Effector CD8-positive, alpha-beta T cell (primary cell): ENCODE results near the gene L3MBTL2.

Experiments
- DNase-seq: peaks from one replicate; lab custom pipeline; 2025; lab: John Stamatoyannopoulos, UW

Gene L3MBTL2

DNA sequence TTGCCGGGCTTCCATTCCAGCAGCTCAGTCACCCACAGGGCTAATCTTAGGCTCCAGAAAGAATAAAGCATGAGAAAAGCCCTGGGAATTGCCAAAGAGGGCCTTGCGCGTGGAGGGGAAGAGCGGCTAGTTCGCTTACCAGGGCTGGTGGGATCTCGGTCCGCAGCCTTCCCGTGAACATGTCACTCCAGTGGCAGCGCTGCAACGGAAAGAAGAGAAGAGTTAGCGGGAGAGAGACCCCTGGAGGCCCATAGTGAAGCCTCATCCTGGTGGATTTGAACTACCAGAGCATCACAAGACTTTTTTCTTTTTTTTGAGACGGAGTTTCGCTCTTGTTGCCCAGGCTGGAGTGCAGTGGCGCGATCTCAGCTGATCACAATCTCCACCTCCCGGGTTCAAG lies 62.8 kb downstream of the L3MBTL2 start:
- no peak for DNase-seq

GRCh38 chr22:41271787-41272186 lies 66.7 kb downstream of the L3MBTL2 start:
- DNase-seq, result no peak

DNA sequence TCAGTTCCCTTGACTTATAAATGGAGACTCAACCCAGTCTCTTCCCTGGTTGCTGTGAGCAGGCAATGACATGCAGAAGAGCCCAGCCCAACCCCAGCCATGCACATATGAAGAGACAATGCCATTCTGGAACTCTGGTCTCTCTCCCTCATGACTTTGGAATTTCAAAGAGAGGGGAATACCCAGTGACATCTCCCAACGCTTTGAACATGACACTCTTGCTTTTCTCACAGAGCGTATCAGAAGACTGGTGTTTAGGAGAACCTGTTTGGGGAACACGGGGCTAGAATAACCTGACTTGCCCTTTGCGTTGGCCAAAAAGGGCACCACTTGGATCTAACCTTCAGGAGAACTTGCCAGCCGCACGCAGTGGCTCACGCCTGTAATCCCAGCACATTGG lies 68.0 kb downstream of the L3MBTL2 start:
- DNase-seq, result no peak

DNA sequence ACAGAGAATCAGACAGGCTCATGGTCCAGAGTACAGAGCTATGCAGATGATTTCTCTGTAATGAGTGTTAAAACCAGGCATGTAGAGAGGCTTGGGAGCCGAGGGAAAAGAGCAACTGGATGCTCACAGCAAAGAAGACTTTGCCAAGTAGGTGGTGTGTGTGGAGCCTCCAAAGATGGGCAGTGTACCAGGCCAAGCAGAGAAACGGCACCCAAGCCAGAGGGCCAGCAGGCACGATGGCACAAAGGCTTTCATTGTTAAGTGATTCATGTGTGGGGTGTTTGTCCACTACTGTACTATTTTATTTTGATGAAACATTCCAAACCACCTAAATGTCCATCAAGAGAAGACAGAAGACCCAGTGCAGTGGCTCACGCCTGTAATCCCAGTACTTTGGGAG lies 69.7 kb downstream of the L3MBTL2 start:
- no peak for DNase-seq

DNA sequence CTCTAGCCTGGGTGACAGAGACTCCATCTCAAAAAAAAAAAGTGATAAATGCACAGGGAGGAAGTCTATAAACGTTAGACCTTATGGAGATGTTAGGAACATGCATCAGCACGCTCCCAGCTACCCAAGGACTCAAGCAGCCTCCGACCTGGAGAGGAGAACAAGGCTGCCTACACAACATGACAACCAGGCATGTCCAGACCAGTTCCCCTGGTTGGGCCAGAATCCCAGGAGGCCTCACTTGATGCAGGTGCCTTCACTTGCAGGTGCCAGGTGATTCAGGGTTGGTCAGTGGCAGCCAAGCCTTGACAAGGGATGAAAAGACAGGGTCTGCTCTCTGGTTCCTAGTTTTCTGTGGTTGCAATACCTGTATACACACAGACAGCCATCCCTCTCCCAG lies 75.0 kb downstream of the L3MBTL2 start:
- no peak for DNase-seq

DNA sequence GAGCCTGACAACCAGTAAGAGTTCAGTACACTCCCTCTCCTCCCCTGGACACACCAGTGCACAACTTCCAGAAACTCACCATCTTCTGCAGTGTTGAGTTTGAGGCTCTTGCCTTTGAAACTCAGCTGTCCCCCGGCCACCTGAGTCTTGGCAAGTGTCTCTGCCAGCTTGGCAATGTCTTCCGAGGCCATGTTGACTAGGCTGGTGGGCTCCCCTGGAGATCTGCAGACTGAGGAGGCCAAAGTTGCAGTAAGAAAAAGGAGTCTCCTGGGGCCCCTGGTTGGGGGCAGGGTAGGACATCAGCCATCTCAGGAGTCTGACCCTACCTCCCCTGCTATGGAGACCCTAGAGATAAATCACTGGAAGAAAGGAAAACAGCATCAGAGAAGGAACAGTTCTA lies 75.7 kb downstream of the L3MBTL2 start:
- no peak for DNase-seq
